Measurements from ENCODE around the gene LHX3. TPM values are rescaled to one million over a fixed set of nuclear protein-coding genes. Genes with fewer than 3 reads are reported as not detected.

The LHX3 gene
- total and polyA plus RNA-seq, 2 of the 4 experiments (the other 2 are of a cell fraction), result not detected

DNA sequence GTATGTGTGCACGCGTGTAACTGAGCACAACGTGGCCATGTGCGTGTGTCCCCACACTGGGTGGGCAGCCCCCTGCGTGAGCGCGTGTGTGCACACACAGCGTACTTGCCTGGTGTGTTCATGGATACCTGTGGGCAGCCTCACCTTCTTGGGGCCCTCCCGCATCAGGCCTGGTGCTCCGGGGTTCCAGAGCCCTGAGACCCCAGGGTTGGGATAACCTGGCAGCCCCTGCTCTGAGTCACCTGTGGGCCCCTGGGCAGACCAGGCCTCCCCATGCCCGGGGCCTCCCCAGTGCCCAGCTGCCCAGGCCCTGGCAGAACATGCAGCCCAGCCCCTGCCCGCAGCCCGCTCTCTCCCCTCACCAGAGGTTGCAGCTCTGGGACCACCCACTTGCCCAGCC lies 25.2 kb downstream of the LHX3 start:
- no peak for ATAC-seq (ENCODE audit: low read depth)

More for the DNA sequence above, 25.2 kb downstream of the LHX3 start:
- intact Hi-C loops (cut with micrococcal nuclease), result no loop called here
- ChIA-PET POLR2A (ENCODE audit: unreplicated experiment) (no interaction called here), CTCF (no interaction called here)
- H3K4me2 ChIP-seq (ENCODE audit: low read depth, low read length), result no peak overlapping the region
- dilution Hi-C loops (cut with HindIII; ENCODE audit: low sequenced_read_pairs, unreplicated experiment), result no loop called here
- H2AK9ac ChIP-seq (replicated peaks; ENCODE audit: low read depth, low read length, poor library complexity), result no peak overlapping the region
- H3K27me3 ChIP-seq (ENCODE audit: control insufficient read depth, insufficient read depth, low read length), result peaks cover 50% of the 10 kb centered on the region
- no peaks in the 10 kb centered on the region for H3K36me3 ChIP-seq (ENCODE audit: control insufficient read depth, insufficient read depth, low read length)
- H3K4me3 ChIP-seq (ENCODE audit: insufficient read depth, low read depth, low read length), result no peak overlapping the region
- H3K79me1 ChIP-seq (ENCODE audit: low read depth in 1 of 2, low read length in 2 of 2), result no peaks in the 10 kb centered on the region
- H3K4me1 ChIP-seq (ENCODE audit: control insufficient read depth, insufficient read depth, low read length), result no peaks in the 10 kb centered on the region
- no TSS peak for BruUV-seq (replicated peaks)
- no peak overlapping the region for H3K23ac ChIP-seq (ENCODE audit: low read depth, low read length)
- no peaks in the 10 kb centered on the region for H3K9me3 ChIP-seq (ENCODE audit: control insufficient read depth, insufficient read depth, low read length)
- DNase-seq, result no peak
- H4K5ac ChIP-seq (ENCODE audit: low read depth, low read length), result no peak overlapping the region
- no peak overlapping the region for H3K4ac ChIP-seq (ENCODE audit: low read depth, low read length)
- H4K20me1 ChIP-seq (ENCODE audit: insufficient read depth, low read length), result no peaks in the 10 kb centered on the region
- H2BK120ac ChIP-seq (ENCODE audit: low read depth, low read length), result no peak overlapping the region
- no peak overlapping the region for H2AK5ac ChIP-seq (ENCODE audit: low read depth, low read length)
- H3K14ac ChIP-seq (replicated peaks; ENCODE audit: low read depth, low read length), result no peak overlapping the region
- H2BK20ac ChIP-seq (ENCODE audit: low read depth, low read length), result no peak overlapping the region
- H4K91ac ChIP-seq (ENCODE audit: insufficient read depth, low read depth, low read length), result no peak overlapping the region
- no peak overlapping the region for H3K27ac ChIP-seq (ENCODE audit: insufficient read depth, low read length)
- H2BK15ac ChIP-seq (ENCODE audit: low read depth, low read length), result no peak overlapping the region
- no peak overlapping the region for H3K56ac ChIP-seq (ENCODE audit: extremely low read depth, insufficient read depth, low read length)
- no peak for TF ChIP-seq MAFK (IDR thresholded peaks at IDR 0.05; ENCODE audit: low read depth, low read length)
- TF ChIP-seq RAD21 (IDR thresholded peaks at IDR 0.05; ENCODE audit: low read length), result no peak
- TF ChIP-seq BHLHE40 (IDR thresholded peaks at IDR 0.05; ENCODE audit: low read depth, low read length), result no peak
- no peak for TF ChIP-seq RFX5 (IDR thresholded peaks at IDR 0.05; ENCODE audit: low read depth, low read length)
- TF ChIP-seq MXI1 (IDR thresholded peaks at IDR 0.05; ENCODE audit: borderline replicate concordance, low read depth, low read length), result no peak
- TF ChIP-seq NFE2L2 (IDR thresholded peaks at IDR 0.05; ENCODE audit: low read depth, low read length), result no peak
- no peak overlapping the region for H3K9ac ChIP-seq (ENCODE audit: low read depth, low read length)
- WGBS, 2 experiments (ENCODE audit: extremely low coverage in 2 of 2, insufficient read length in 1 of 2), result 88% methylated on average over 8 of the region's 13 CpGs; no CpG with 5 or more reads in 1 of the 2 experiments
- H2AFZ ChIP-seq (replicated peaks; ENCODE audit: low read length, poor library complexity), result no peak overlapping the region
- H3K9me1 ChIP-seq (ENCODE audit: insufficient read depth, low read length), result no peaks in the 10 kb centered on the region
- no peak overlapping the region for H2BK5ac ChIP-seq (ENCODE audit: low read depth, low read length, poor library complexity, severe bottlenecking)
- in situ Hi-C loops (cut with MboI; ENCODE audit: low sequenced_read_pairs), result no loop called here
- H3K18ac ChIP-seq (ENCODE audit: low read depth, low read length), result no peak overlapping the region
- no peak overlapping the region for H4K8ac ChIP-seq (ENCODE audit: low read depth in 2 of 2, low read length in 2 of 2)

Data from IMR-90 (cell line).